ENCODE data around the gene PARN.

DNA sequence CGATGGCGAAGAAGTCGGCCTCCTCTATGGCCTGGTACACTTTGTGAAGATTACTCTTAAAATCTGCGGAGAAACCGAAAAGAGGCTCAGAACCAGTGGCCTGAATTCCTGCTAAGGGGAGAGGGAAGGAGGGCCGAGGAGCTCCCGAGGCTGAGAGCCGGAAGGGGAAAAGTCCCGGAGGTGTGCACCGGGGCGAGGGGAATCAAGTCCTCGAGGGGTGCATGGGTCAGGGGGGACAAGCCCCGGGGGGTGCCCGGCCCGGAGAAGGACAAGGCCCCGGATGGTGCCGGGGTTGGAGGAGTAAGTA lies 495 bp downstream of the PARN start:
- TF ChIP-seq CTCF (conservative IDR thresholded peaks at IDR 0.05; ENCODE audit: low read depth in 2 of 2) (no peak), POLR2AphosphoS5 (IDR thresholded peaks at IDR 0.05; ENCODE audit: low read depth) (no peak), EZH2 (IDR thresholded peaks at IDR 0.05; ENCODE audit: low read depth, unreplicated experiment) (no peak), EZH2phosphoT487 (IDR thresholded peaks at IDR 0.05; ENCODE audit: unreplicated experiment) (no peak), CREB1 (CRISPR knock-in tag; IDR thresholded peaks at IDR 0.05; ENCODE audit: low read depth) (no peak), ETS1 (IDR thresholded peaks at IDR 0.05) (no peak)

Measured in GM23338 (cell line).